SK-N-SH (cell line): ENCODE measurements around the gene ZNF30.

ENCODE experiments used
- CTCF ChIP-seq: fragments of 200-600 bp; sonication (generic); IDR thresholded peaks from 2 replicates; pipeline ENCODE4 v1.6.1; 2017; ENCODE audit warnings: antibody characterized with exemption, mild to moderate bottlenecking, moderate library complexity
- EZH2phosphoT487 ChIP-seq: fragments of 200-600 bp; sonication (generic); IDR thresholded peaks from 2 replicates; pipeline ENCODE4 v1.6.1; 2017; ENCODE audit warnings: low read depth, mixed run types, mild to moderate bottlenecking, antibody characterized with exemption, moderate library complexity, borderline replicate concordance
- MAX ChIP-seq: IDR thresholded peaks from 2 replicates; pipeline ENCODE4 v1.4.0; 2012; ENCODE audit warnings: low read depth
- POLR2AphosphoS5 ChIP-seq: IDR thresholded peaks from 2 replicates; pipeline ENCODE4 v1.6.1; 2012; ENCODE audit warnings: low read depth, low read length
- RFX5 ChIP-seq: IDR thresholded peaks from 2 replicates; pipeline ENCODE4 v1.6.1; 2012; ENCODE audit warnings: mild to moderate bottlenecking, improper control_type of control experiment, low read length
- RXRA ChIP-seq: IDR thresholded peaks from 2 replicates; pipeline ENCODE4 v1.4.0; 2012; ENCODE audit warnings: low read depth, mild to moderate bottlenecking, borderline replicate concordance
- SMC3 ChIP-seq: IDR thresholded peaks from 2 replicates; pipeline ENCODE4 v1.6.1; 2012; ENCODE audit warnings: low read depth, low read length, improper control_type of control experiment

- TF ChIP-seq SMC3 = no peak
- TF ChIP-seq CTCF = no peak
- TF ChIP-seq EZH2phosphoT487 = no peak
- TF ChIP-seq RXRA = no peak
- no peak for TF ChIP-seq MAX
- TF ChIP-seq RFX5 = no peak
- no peak for TF ChIP-seq POLR2AphosphoS5
Measured at GRCh38 chr19:34982275-34982674, 55.6 kb downstream of the ZNF30 start.
